Measurements from ENCODE around the gene SNAP25. TPM values are rescaled to one million over a fixed set of nuclear protein-coding genes. Genes with fewer than 3 reads are reported as not detected.

The SNAP25 gene
- total and polyA plus RNA-seq, 9 of the 15 experiments (the other 6 are each of a cell fraction or from before 2014, with no cell fraction given) = 0.07 TPM; not detected in 8

DNA sequence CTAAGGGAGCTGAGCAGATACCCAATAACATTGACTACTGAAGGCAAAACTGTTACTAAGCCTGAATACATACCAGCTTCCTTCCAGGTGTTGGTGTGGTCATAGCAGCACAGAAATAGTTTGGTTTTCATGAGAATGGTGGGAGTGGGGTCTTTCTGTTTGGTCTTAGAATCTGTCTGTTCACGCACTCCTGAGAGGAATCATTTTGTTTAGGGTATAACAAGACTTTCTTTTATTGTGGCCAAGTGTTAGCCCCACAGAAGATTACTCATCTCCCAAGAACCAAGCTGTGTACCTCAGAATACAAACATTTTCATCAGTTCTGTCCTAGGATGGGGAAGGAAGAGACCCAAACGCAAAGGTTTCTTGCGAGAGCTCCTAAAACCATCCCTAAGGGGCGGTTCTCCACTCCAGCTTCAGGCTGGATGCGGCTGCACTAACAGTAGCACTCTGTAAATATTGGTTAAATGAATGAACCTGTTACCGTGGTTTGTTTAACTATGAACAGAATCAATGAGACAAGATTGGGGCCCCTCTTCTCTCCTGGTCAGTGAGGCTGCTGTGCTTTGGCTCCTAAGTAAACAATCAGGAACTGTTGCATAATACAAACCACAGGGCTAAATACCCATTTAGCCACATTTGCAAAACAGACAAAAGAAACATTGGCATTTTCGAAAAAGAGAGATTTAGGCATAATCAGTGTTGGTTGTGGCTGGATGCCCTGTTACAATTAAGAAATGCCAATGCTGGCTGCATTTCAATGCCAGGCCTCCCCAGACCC lies 44.9 kb downstream of the SNAP25 start:
- H3K4me2 ChIP-seq (ENCODE audit: insufficient read depth, low read length) = no peak overlapping the region
- intact Hi-C loops (cut with micrococcal nuclease) = no loop called here
- H2AFZ ChIP-seq (ENCODE audit: low read depth, low read length) = no peak overlapping the region
- ChIA-PET POLR2A (no interaction called here), CTCF (ENCODE audit: low intra/inter-chr PET ratio) (no interaction called here)
- 0% methylated on average over 6 of the region's 7 CpGs for WGBS (ENCODE audit: insufficient coverage, low coverage, missing lambda C conversion rate)
- no peaks in the 10 kb centered on the region for H3K36me3 ChIP-seq (ENCODE audit: control insufficient read depth, insufficient read depth, low read length)
- H3K9me1 ChIP-seq (ENCODE audit: control insufficient read depth, insufficient read depth, low read length) = no peaks in the 10 kb centered on the region
- no TSS peak for BruUV-seq (replicated peaks)
- H3K9me3 ChIP-seq (replicated peaks; ENCODE audit: control insufficient read depth, insufficient read depth, low read depth, low read length) = no peaks in the 10 kb centered on the region
- H3K27ac ChIP-seq (ENCODE audit: extremely low read depth, low read depth, low read length) = no peak overlapping the region
- DNase-seq (ENCODE audit: extremely low read depth in 1 of 4, low spot score in 3 of 4) (no peak), FAIRE-seq (no peak), ATAC-seq (no peak)
- no peaks in the 10 kb centered on the region for H3K27me3 ChIP-seq (ENCODE audit: control insufficient read depth in 2 of 2, insufficient read depth in 2 of 2, low read length in 2 of 2)
- no peak overlapping the region for H3K4me3 ChIP-seq
- H4K20me1 ChIP-seq (replicated peaks; ENCODE audit: control insufficient read depth, insufficient read depth, low read length) = no peaks in the 10 kb centered on the region
- in situ Hi-C loops (cut with MboI) = no loop called here
- TF ChIP-seq, protein P1, sequence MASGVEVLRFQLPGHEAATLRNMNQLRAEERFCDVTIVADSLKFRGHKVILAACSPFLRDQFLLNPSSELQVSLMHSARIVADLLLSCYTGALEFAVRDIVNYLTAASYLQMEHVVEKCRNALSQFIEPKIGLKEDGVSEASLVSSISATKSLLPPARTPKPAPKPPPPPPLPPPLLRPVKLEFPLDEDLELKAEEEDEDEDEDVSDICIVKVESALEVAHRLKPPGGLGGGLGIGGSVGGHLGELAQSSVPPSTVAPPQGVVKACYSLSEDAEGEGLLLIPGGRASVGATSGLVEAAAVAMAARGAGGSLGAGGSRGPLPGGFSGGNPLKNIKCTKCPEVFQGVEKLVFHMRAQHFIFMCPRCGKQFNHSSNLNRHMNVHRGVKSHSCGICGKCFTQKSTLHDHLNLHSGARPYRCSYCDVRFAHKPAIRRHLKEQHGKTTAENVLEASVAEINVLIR (CRISPR knock-in tag; IDR thresholded peaks at IDR 0.05) = no peak
- TF ChIP-seq HMG20B (CRISPR knock-in tag; IDR thresholded peaks at IDR 0.05) (no peak), ZNF3 (CRISPR knock-in tag; IDR thresholded peaks at IDR 0.05) (no peak), PHF20 (IDR thresholded peaks at IDR 0.05; ENCODE audit: partially characterized antibody) (no peak), EHMT2 (IDR thresholded peaks at IDR 0.05) (no peak), MYBL2 (IDR thresholded peaks at IDR 0.05; ENCODE audit: low read depth) (no peak), MYBL2 (CRISPR knock-in tag; IDR thresholded peaks at IDR 0.05; ENCODE audit: borderline replicate concordance) (no peak), ZEB2 (IDR thresholded peaks at IDR 0.05) (no peak), ZNF584 (CRISPR knock-in tag; IDR thresholded peaks at IDR 0.05; ENCODE audit: low read depth) (no peak), GABPA (tag; conservative IDR thresholded peaks at IDR 0.05; ENCODE audit: low read depth) (no peak), DMBX1 (CRISPR knock-in tag; IDR thresholded peaks at IDR 0.05; ENCODE audit: borderline replicate concordance) (no peak), KLF1 (tag; IDR thresholded peaks at IDR 0.05) (no peak), RUNX1 (IDR thresholded peaks at IDR 0.05; ENCODE audit: low read depth) (no peak), TRIM28 (IDR thresholded peaks at IDR 0.05) (no peak), KAT2B (IDR thresholded peaks at IDR 0.05; ENCODE audit: low read depth, low read length) (no peak)
- TF ChIP-seq, protein P2, sequence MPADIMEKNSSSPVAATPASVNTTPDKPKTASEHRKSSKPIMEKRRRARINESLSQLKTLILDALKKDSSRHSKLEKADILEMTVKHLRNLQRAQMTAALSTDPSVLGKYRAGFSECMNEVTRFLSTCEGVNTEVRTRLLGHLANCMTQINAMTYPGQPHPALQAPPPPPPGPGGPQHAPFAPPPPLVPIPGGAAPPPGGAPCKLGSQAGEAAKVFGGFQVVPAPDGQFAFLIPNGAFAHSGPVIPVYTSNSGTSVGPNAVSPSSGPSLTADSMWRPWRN (IDR thresholded peaks at IDR 0.05; ENCODE audit: low read depth) = no peak
- TF ChIP-seq, protein P3, sequence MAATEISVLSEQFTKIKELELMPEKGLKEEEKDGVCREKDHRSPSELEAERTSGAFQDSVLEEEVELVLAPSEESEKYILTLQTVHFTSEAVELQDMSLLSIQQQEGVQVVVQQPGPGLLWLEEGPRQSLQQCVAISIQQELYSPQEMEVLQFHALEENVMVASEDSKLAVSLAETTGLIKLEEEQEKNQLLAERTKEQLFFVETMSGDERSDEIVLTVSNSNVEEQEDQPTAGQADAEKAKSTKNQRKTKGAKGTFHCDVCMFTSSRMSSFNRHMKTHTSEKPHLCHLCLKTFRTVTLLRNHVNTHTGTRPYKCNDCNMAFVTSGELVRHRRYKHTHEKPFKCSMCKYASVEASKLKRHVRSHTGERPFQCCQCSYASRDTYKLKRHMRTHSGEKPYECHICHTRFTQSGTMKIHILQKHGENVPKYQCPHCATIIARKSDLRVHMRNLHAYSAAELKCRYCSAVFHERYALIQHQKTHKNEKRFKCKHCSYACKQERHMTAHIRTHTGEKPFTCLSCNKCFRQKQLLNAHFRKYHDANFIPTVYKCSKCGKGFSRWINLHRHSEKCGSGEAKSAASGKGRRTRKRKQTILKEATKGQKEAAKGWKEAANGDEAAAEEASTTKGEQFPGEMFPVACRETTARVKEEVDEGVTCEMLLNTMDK (IDR thresholded peaks at IDR 0.05; ENCODE audit: borderline replicate concordance, insufficient read depth, low read depth, low read length, poor library complexity, severe bottlenecking) = no peak
- TF ChIP-seq, protein P4, sequence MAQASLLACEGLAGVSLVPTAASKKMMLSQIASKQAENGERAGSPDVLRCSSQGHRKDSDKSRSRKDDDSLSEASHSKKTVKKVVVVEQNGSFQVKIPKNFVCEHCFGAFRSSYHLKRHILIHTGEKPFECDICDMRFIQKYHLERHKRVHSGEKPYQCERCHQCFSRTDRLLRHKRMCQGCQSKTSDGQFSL (CRISPR knock-in tag; IDR thresholded peaks at IDR 0.05) = no peak
- TF ChIP-seq, protein P4 (tag; IDR thresholded peaks at IDR 0.05) = no peak
- H3K4me1 ChIP-seq (replicated peaks in 1 of 2; ENCODE audit: control insufficient read depth in 2 of 2, insufficient read depth in 2 of 2, low read length in 2 of 2) = no peaks in the 10 kb centered on the region
- H3K9ac ChIP-seq (ENCODE audit: insufficient read depth in 1 of 2, low read depth in 2 of 2, low read length in 2 of 2) = no peak overlapping the region
- H3K79me2 ChIP-seq (ENCODE audit: control insufficient read depth, insufficient read depth, low read length) = no peaks in the 10 kb centered on the region
